HG03439 (cell line): ENCODE results near the gene CCDC92.

Experiments used
- ATAC-seq: cut with Tn5 transposase; IDR thresholded peaks from one replicate; pipeline ENCODE4 v1.9.1; 2021; ENCODE audit warnings: mild to moderate bottlenecking, moderate library complexity; ENCODE audit not compliant: unreplicated experiment

The CCDC92 gene

GRCh38 chr12:123972457-123973401 is at the start of gene CCDC92, which contains the start of gene ZNF664:
CCDC92 (minus strand) TSS chr12:123972831; CDS start chr12:123944305, 28,526 bp downstream.
ZNF664 (plus strand) TSS chr12:123973215; CDS start chr12:124012145, 38,930 bp downstream.
- peak; percentile 78 for ATAC-seq

GRCh38 chr12:124022161-124022560 is 49.5 kb upstream of the CCDC92 start:
- ATAC-seq: no peak

GRCh38 chr12:124021007-124021406 is 48.4 kb upstream of the CCDC92 start:
- no peak for ATAC-seq

GRCh38 chr12:124020514-124020949 is 47.9 kb upstream of the CCDC92 start:
- no peak for ATAC-seq

GRCh38 chr12:124019115-124019514 is 46.5 kb upstream of the CCDC92 start:
- ATAC-seq: no peak

- no peak for ATAC-seq
Observed at GRCh38 chr12:124018539-124018938, 45.9 kb upstream of the CCDC92 start.

GRCh38 chr12:124017064-124017463 is 44.4 kb upstream of the CCDC92 start:
- ATAC-seq: no peak

GRCh38 chr12:124015494-124016461 is 43.1 kb upstream of the CCDC92 start:
- no peak for ATAC-seq

GRCh38 chr12:124013073-124013472 is 40.4 kb upstream of the CCDC92 start:
- ATAC-seq: no peak

- ATAC-seq: no peak
Observed at GRCh38 chr12:124011435-124012115, 38.9 kb upstream of the CCDC92 start.

GRCh38 chr12:124010687-124011086 is 38.1 kb upstream of the CCDC92 start:
- no peak for ATAC-seq

GRCh38 chr12:124009781-124010180 is 37.1 kb upstream of the CCDC92 start:
- no peak for ATAC-seq

GRCh38 chr12:124008595-124008994 is 36.0 kb upstream of the CCDC92 start:
- no peak for ATAC-seq

- no peak for ATAC-seq
Observed at GRCh38 chr12:124007826-124008570, 35.4 kb upstream of the CCDC92 start.

GRCh38 chr12:124006846-124007713 is 34.4 kb upstream of the CCDC92 start:
- no peak for ATAC-seq

- ATAC-seq: no peak
Observed at GRCh38 chr12:124006085-124006845, 33.6 kb upstream of the CCDC92 start.

- no peak for ATAC-seq
Observed at GRCh38 chr12:124004233-124004875, 31.7 kb upstream of the CCDC92 start.

- ATAC-seq: no peak
Observed at GRCh38 chr12:124002654-124003053, 30.0 kb upstream of the CCDC92 start.
